ENCODE results near the gene ROBO1.

Gene ROBO1

GRCh38 chr3:78882251-78882650, 885.5 kb downstream of the ROBO1 start:
- Histone ChIP-seq H4K20me1 (ENCODE audit: low read depth, low read length) (no peaks in the 10 kb centered on the region), H3K27me3 (ENCODE audit: low read length) (no peaks in the 10 kb centered on the region), H3K9me2 (replicated peaks; ENCODE audit: insufficient read depth, low read length) (no peaks in the 10 kb centered on the region), H3K9me3 (ENCODE audit: insufficient read depth, low read length) (no peaks in the 10 kb centered on the region), H3F3A (ENCODE audit: insufficient read depth) (no peaks in the 10 kb centered on the region), H3K27ac (ENCODE audit: low read depth, low read length) (no peak overlapping the region), H3K9ac (ENCODE audit: low read length) (no peak overlapping the region), H3K4me3 (ENCODE audit: insufficient read depth, low read length, poor library complexity, severe bottlenecking) (no peak overlapping the region), H3K4me2 (ENCODE audit: low read depth, low read length, poor library complexity, severe bottlenecking) (no peak overlapping the region), H3K79me2 (ENCODE audit: insufficient read depth, low read length) (no peaks in the 10 kb centered on the region), H2AFZ (ENCODE audit: low read depth, low read length, severe bottlenecking) (no peak overlapping the region), H3K36me3 (ENCODE audit: low read length) (no peaks in the 10 kb centered on the region)
- TF ChIP-seq CTCF (IDR thresholded peaks at IDR 0.05; ENCODE audit: insufficient read depth, low read length, poor library complexity, severe bottlenecking): no peak
- no peak for TF ChIP-seq EZH2phosphoT487 (conservative IDR thresholded peaks at IDR 0.05; ENCODE audit: low read length)

GRCh38 chr3:78881501-78881900, 886.3 kb downstream of the ROBO1 start:
- H3K9ac ChIP-seq (ENCODE audit: low read length): no peak overlapping the region
- H3F3A ChIP-seq (ENCODE audit: insufficient read depth): no peaks in the 10 kb centered on the region
- H3K79me2 ChIP-seq (ENCODE audit: insufficient read depth, low read length): no peaks in the 10 kb centered on the region
- H3K4me3 ChIP-seq (ENCODE audit: insufficient read depth, low read length, poor library complexity, severe bottlenecking): no peak overlapping the region
- no peaks in the 10 kb centered on the region for H3K27me3 ChIP-seq (ENCODE audit: low read length)
- TF ChIP-seq EZH2phosphoT487 (conservative IDR thresholded peaks at IDR 0.05; ENCODE audit: low read length): no peak
- TF ChIP-seq CTCF (IDR thresholded peaks at IDR 0.05; ENCODE audit: insufficient read depth, low read length, poor library complexity, severe bottlenecking): no peak
- H3K27ac ChIP-seq (ENCODE audit: low read depth, low read length): no peak overlapping the region
- H3K9me2 ChIP-seq (replicated peaks; ENCODE audit: insufficient read depth, low read length): no peaks in the 10 kb centered on the region
- no peaks in the 10 kb centered on the region for H3K36me3 ChIP-seq (ENCODE audit: low read length)
- no peaks in the 10 kb centered on the region for H3K9me3 ChIP-seq (ENCODE audit: insufficient read depth, low read length)
- no peaks in the 10 kb centered on the region for H4K20me1 ChIP-seq (ENCODE audit: low read depth, low read length)
- no peak overlapping the region for H3K4me2 ChIP-seq (ENCODE audit: low read depth, low read length, poor library complexity, severe bottlenecking)
- no peak overlapping the region for H2AFZ ChIP-seq (ENCODE audit: low read depth, low read length, severe bottlenecking)

GRCh38 chr3:78880603-78881461, 887.0 kb downstream of the ROBO1 start:
- Histone ChIP-seq H3K4me3 (ENCODE audit: insufficient read depth, low read length, poor library complexity, severe bottlenecking) (no peak overlapping the region), H2AFZ (ENCODE audit: low read depth, low read length, severe bottlenecking) (no peak overlapping the region), H3K27me3 (ENCODE audit: low read length) (no peaks in the 10 kb centered on the region), H3K4me2 (ENCODE audit: low read depth, low read length, poor library complexity, severe bottlenecking) (no peak overlapping the region), H3K9me2 (replicated peaks; ENCODE audit: insufficient read depth, low read length) (no peaks in the 10 kb centered on the region), H3F3A (ENCODE audit: insufficient read depth) (no peaks in the 10 kb centered on the region), H3K9me3 (ENCODE audit: insufficient read depth, low read length) (no peaks in the 10 kb centered on the region), H4K20me1 (ENCODE audit: low read depth, low read length) (no peaks in the 10 kb centered on the region), H3K9ac (ENCODE audit: low read length) (no peak overlapping the region), H3K27ac (ENCODE audit: low read depth, low read length) (no peak overlapping the region), H3K36me3 (ENCODE audit: low read length) (no peaks in the 10 kb centered on the region), H3K79me2 (ENCODE audit: insufficient read depth, low read length) (no peaks in the 10 kb centered on the region)
- no peak for TF ChIP-seq CTCF (IDR thresholded peaks at IDR 0.05; ENCODE audit: insufficient read depth, low read length, poor library complexity, severe bottlenecking)
- TF ChIP-seq EZH2phosphoT487 (conservative IDR thresholded peaks at IDR 0.05; ENCODE audit: low read length): no peak
